SU-DHL-6 (cell line): ENCODE data around the gene EXOC3.
"Not testable (repeated sequence)": the region's sequence is repeated elsewhere in the genome, so short reads cannot be mapped to it uniquely, and the experiment has no call there.

Source experiments
- H2AFZ ChIP-seq: fragments of 200-600 bp; sonication (generic); 2 replicates; pipeline ENCODE4 v1.6.1; 2014; ENCODE audit warnings: low read depth, mild to moderate bottlenecking, moderate library complexity, mixed read lengths, antibody characterized with exemption, low read length; ENCODE audit not compliant: severe bottlenecking
- H3F3A ChIP-seq: fragments of 200-600 bp; shearing (Covaris generic); 2 replicates; pipeline ENCODE4 v1.6.0; 2016; ENCODE audit warnings: antibody characterized with exemption, mild to moderate bottlenecking; ENCODE audit not compliant: insufficient read depth
- H3K27ac ChIP-seq: fragments of 200-600 bp; sonication (generic); 2 replicates; pipeline ENCODE4 v1.5.1; 2016; ENCODE audit warnings: low read depth, mild to moderate bottlenecking, low read length, moderate library complexity, mixed read lengths
- H3K27me3 ChIP-seq: fragments of 200-600 bp; sonication (generic), shearing (Covaris generic); 2 replicates; pipeline ENCODE4 v1.6.0; 2014; ENCODE audit warnings: mild to moderate bottlenecking, low read length
- H3K36me3 ChIP-seq: fragments of 200-600 bp; sonication (generic); 2 replicates; pipeline ENCODE4 v1.6.1; 2014; ENCODE audit warnings: mild to moderate bottlenecking, low read length, mixed read lengths
- H3K4me2 ChIP-seq: fragments of 300-600, 200-600 bp; shearing (Covaris generic), sonication (generic); 2 replicates; pipeline ENCODE4 v1.6.0; 2014; ENCODE audit warnings: low read length, low read depth, mild to moderate bottlenecking; ENCODE audit not compliant: poor library complexity, severe bottlenecking
- H3K4me3 ChIP-seq: fragments of 200-600 bp; sonication (generic); 2 replicates; pipeline ENCODE4 v1.5.1; 2014; ENCODE audit warnings: antibody characterized with exemption, low read length, mild to moderate bottlenecking, mixed read lengths; ENCODE audit not compliant: insufficient read depth, poor library complexity, severe bottlenecking
- H3K79me2 ChIP-seq: fragments of 200-600 bp; sonication (generic); 2 replicates; pipeline ENCODE4 v1.6.1; 2014; ENCODE audit warnings: mild to moderate bottlenecking, low read length, moderate library complexity; ENCODE audit not compliant: insufficient read depth
- H3K9ac ChIP-seq: fragments of 200-600 bp; sonication (generic); 2 replicates; pipeline ENCODE4 v1.7.0; 2014; ENCODE audit warnings: mild to moderate bottlenecking, low read length
- H3K9me2 ChIP-seq: fragments of 200-600 bp; sonication (generic); replicated peaks from 2 replicates; pipeline ENCODE4 v1.6.1; 2014; ENCODE audit warnings: low read length; ENCODE audit not compliant: insufficient read depth
- H3K9me3 ChIP-seq: fragments of 200-600 bp; sonication (generic); 2 replicates; pipeline ENCODE4 v1.6.1; 2014; ENCODE audit warnings: low read length, mixed read lengths; ENCODE audit not compliant: insufficient read depth
- H4K20me1 ChIP-seq: fragments of 200-600 bp; sonication (generic); 2 replicates; pipeline ENCODE4 v1.6.1; 2014; ENCODE audit warnings: low read depth, mild to moderate bottlenecking, antibody characterized with exemption, low read length, moderate library complexity, mixed read lengths
- EZH2phosphoT487 ChIP-seq: fragments of 200-600 bp; sonication (generic), shearing (Covaris generic); conservative IDR thresholded peaks from 2 replicates; pipeline ENCODE4 v1.6.1; 2018; ENCODE audit warnings: mild to moderate bottlenecking, antibody characterized with exemption, low read length, moderate library complexity, mixed read lengths
- TF ChIP-seq, protein P1 (sequence below): fragments of 200-600 bp; sonication (generic); IDR thresholded peaks from one replicate; pipeline ENCODE4 v1.5.1; 2017; ENCODE audit warnings: antibody characterized with exemption, mild to moderate bottlenecking, low read length, moderate library complexity; ENCODE audit not compliant: insufficient read depth, poor library complexity, severe bottlenecking

The EXOC3 gene

DNA sequence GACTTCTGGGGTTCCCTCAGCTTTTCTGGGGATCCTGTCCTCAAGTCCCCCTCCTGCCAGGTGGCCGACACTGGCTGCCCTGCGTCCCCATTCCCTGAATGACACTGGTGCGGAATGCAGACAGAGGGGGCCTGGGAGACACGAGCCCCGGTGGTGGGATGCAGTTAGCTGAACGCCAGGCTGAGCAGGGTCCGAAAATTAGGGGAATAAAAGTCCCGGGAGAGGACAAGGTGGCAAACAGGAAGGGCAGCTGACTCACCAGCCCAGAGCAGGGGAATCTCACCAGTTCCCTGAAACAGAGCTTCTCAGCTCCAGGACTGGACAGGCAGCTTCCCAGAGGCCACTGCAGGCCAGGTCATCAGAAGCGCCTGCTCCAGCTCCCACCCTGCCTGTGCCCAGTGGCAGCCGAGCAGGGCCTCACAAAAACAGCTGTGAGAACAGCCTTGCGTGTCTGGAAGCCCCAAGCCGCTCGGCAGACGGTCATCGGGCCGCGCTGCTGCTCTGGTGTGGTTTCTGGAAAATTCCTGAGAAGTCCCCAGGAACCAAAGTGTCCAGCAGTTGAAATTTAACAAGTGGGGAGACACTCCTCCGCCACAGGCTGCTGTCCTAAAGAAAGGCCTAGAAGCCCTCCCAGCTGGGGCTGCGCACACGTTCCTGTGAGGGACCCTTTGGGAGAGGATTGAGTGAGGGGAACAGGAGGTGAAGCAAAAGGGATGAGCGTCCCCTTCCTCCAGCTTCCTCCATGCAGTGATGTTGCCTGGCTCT is 47.6 kb upstream of the EXOC3 start:
- TF ChIP-seq, protein P1, sequence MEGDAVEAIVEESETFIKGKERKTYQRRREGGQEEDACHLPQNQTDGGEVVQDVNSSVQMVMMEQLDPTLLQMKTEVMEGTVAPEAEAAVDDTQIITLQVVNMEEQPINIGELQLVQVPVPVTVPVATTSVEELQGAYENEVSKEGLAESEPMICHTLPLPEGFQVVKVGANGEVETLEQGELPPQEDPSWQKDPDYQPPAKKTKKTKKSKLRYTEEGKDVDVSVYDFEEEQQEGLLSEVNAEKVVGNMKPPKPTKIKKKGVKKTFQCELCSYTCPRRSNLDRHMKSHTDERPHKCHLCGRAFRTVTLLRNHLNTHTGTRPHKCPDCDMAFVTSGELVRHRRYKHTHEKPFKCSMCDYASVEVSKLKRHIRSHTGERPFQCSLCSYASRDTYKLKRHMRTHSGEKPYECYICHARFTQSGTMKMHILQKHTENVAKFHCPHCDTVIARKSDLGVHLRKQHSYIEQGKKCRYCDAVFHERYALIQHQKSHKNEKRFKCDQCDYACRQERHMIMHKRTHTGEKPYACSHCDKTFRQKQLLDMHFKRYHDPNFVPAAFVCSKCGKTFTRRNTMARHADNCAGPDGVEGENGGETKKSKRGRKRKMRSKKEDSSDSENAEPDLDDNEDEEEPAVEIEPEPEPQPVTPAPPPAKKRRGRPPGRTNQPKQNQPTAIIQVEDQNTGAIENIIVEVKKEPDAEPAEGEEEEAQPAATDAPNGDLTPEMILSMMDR: no peak
- no peak for TF ChIP-seq EZH2phosphoT487
- Histone ChIP-seq H3K79me2 (no peaks in the 10 kb centered on the region), H3K4me2 (no peak overlapping the region), H4K20me1 (no peaks in the 10 kb centered on the region), H3K9me3 (no peaks in the 10 kb centered on the region), H3F3A (peaks cover 21% of the 10 kb centered on the region), H3K36me3 (no peaks in the 10 kb centered on the region), H3K9ac (no peak overlapping the region), H3K4me3 (no peak overlapping the region), H3K9me2 (no peaks in the 10 kb centered on the region), H3K27ac (no peak overlapping the region), H2AFZ (no peak overlapping the region), H3K27me3 (no peaks in the 10 kb centered on the region)

DNA sequence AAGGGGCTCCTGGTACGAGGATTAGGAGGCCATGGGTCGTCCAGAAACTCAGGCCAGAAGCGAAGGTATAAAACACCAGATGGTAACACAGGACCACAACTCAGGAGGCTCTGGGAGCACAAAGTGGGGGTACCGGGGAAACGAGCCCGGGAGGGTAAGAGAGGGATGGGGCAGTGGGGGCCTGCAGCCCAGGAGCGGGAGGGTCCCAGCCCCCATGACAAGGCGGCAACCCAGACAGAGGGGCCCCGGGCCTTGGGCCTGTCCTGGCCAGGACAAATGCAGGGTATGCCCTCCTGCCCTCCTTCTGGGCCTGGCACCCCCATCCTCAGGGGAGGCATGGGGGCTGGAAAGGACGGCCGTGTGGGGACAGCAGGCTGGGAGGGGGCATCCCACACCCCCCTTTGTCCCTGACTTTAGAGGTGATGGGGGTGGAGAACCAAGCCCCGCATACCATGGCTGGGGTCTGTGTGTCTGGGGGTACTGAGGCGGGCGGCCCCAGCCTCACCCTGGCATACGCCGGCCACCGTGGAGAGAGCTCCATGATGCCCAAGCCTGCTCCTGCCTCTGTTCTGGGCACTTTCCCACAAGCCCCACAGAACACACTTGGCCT is 47.0 kb upstream of the EXOC3 start:
- Histone ChIP-seq H3K27ac (no peak overlapping the region), H2AFZ (no peak overlapping the region), H3K9me2 (no peaks in the 10 kb centered on the region), H3K9ac (no peak overlapping the region), H3K79me2 (no peaks in the 10 kb centered on the region), H4K20me1 (no peaks in the 10 kb centered on the region), H3K27me3 (no peaks in the 10 kb centered on the region), H3K36me3 (no peaks in the 10 kb centered on the region), H3K4me2 (no peak overlapping the region), H3K9me3 (no peaks in the 10 kb centered on the region), H3F3A (peaks cover 27% of the 10 kb centered on the region), H3K4me3 (no peak overlapping the region)
- no peak for TF ChIP-seq EZH2phosphoT487
- TF ChIP-seq, protein P1: no peak

DNA sequence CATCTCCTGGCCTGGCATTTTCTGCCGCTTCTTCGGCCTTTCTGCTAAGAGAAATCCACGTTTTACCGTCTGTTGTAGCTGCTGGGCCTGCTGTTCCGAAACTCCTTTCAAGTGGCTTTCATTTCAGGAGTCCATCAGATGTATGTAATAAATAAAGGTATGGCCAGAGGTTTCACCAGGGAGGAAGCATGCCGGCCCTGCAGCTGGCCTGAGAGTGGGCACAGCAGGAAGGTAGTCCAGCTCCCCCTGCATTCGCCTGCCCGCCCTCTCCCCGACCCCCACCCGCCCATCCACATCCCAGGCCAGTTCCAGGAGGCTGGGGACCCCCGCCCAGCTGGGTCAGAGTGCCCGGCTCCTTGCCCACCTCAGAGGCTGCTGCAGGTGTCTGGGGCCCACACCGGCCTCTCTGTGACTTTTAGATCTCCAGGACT is 46.4 kb upstream of the EXOC3 start:
- Histone ChIP-seq H4K20me1 (no peaks in the 10 kb centered on the region), H2AFZ (no peak overlapping the region), H3K36me3 (no peaks in the 10 kb centered on the region), H3K9me2 (no peaks in the 10 kb centered on the region), H3K9me3 (no peaks in the 10 kb centered on the region), H3K4me3 (no peak overlapping the region), H3K27me3 (no peaks in the 10 kb centered on the region), H3K9ac (no peak overlapping the region), H3K79me2 (no peaks in the 10 kb centered on the region), H3K27ac (no peak overlapping the region), H3K4me2 (no peak overlapping the region), H3F3A (peaks cover 32% of the 10 kb centered on the region)
- no peak for TF ChIP-seq EZH2phosphoT487
- TF ChIP-seq, protein P1: no peak

DNA sequence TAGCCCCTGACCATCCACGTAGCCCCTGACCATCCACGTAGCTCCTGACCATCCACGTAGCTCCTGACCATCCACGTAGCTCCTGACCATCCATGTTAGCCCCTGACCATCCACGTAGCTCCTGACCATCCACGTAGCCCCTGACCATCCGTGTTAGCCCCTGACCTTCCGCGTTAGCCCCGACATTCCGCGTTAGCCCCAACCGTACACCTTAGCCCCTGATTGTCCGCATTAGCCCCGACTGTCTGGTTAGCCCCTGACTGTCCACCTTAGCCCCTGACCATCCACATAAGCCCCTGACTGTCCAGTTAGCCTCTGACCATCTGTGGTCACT is 44.9 kb upstream of the EXOC3 start:
- Histone ChIP-seq H3K27ac (peak overlapping the region; percentile 92), H3K9ac (0 out of 2 replicates have a peak overlapping the region, but pooled peaks have one; percentile 45), H3F3A (peaks cover 27% of the 10 kb centered on the region)
- not testable (repeated sequence) for H3K36me3 ChIP-seq, H3K9me3 ChIP-seq, H3K4me3 ChIP-seq, H3K4me2 ChIP-seq, H3K9me2 ChIP-seq, H3K27me3 ChIP-seq, H4K20me1 ChIP-seq, H2AFZ ChIP-seq, H3K79me2 ChIP-seq
